Nasal cavity respiratory epithelium epithelial cell of viscerocranial mucosa (primary cell): ENCODE measurements around the gene TDO2. TPM values are rescaled to one million over a fixed set of nuclear protein-coding genes. Genes with fewer than 3 reads are reported as not detected.

Source experiments
- total RNA-seq: library from RNA; depleted of rRNA; stranded (reverse); fragments of >200 nt; gene quantifications from 2 replicates; pipeline ENCODE4 v1.2.3, GENCODE V29; 2014

TDO2 gene
- total RNA-seq = under 0.01 and 1.3 TPM in 2 replicates

DNA sequence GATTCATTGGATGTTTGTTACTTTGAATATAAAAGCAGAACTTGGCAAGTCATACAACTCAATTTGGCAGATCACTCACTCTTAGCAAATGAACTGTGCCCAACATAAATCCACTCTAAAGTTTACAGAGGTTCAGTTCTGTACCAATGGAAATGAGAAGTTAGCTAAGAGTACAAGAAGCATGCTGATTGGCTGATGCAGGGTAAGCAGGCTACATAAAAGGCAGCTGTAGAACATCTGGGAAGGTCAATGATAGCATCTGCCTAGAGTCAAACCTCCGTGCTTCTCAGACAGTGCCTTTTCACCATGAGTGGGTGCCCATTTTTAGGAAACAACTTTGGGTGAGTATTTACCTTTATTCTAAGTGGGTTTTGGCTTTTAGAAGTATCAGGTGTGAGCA, at the start of gene TDO2:
TSS of gene TDO2 (plus strand) at position 244 of the 400 bp plus-strand sequence. CDS start at position 307, 63 bp downstream.

DNA sequence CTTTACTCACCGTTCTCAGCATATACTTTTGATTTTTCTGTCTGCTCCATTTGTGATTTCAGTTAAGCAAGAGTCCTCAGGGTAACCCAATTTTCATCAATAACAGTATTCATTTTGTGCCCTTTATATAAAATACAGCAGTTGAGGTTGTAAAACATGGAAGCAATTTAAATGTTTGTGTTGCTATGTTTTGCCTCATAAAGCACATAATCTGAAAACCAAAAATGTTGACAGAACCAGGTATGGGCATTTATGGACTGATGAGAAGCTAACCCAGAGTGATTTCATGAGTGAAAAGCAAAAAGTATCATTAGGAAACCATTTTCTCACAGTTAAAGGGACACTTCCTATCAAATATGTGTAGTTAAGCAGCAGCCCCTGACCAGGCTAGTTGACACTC, 37.3 kb upstream of the TDO2 start, which contains the start of gene ASIC5:
TSS of gene ASIC5 (minus strand) at position 101 of the 400 bp plus-strand sequence. CDS start at position 50, 51 bp downstream.

GRCh38 chr4:155953151-155954117, 49.9 kb downstream of the TDO2 start, which contains the start of gene CTSO:
CTSO (minus strand) TSS chr4:155953866; CDS start chr4:155953847, 19 bp downstream.

Other genes with a start within 250 kb of the TDO2 start
- 1.4 and 1.8 TPM in 2 replicates for gene GUCY1A1, start 236.8 kb upstream of the TDO2 start, total RNA-seq
- gene GUCY1B1, start 144.7 kb upstream of the TDO2 start, total RNA-seq = 1.4 and 2.7 TPM in 2 replicates
- not detected in 2 replicates for gene ASIC5, start 37.4 kb upstream of the TDO2 start, total RNA-seq
- gene CTSO, start 50.2 kb downstream of the TDO2 start, total RNA-seq = 1.7 and 7.6 TPM in 2 replicates